Retinal pigment epithelial cell (primary cell): ENCODE results near the gene RELN.
"Not testable (repeated sequence)": the region's sequence is repeated elsewhere in the genome, so short reads cannot be mapped to it uniquely, and the experiment has no call there.

Experiments
- DNase-seq: peaks from one replicate; pipeline ENCODE4 v3.0.0-alpha.2; 2010; ENCODE audit warnings: low read depth
- H3K4me3 ChIP-seq: 2 replicates; pipeline ENCODE4 v1.5.1; 2011; ENCODE audit warnings: mild to moderate bottlenecking, low read length, control low read depth, moderate library complexity
- CTCF ChIP-seq: conservative IDR thresholded peaks from 2 replicates; pipeline ENCODE4 v1.5.1; 2011; ENCODE audit warnings: low read depth, low read length, control low read depth, inconsistent platforms

RELN gene

GRCh38 chr7:103796327-103796962 lies 193.0 kb downstream of the RELN start:
- TF ChIP-seq CTCF = no peak
- H3K4me3 ChIP-seq = no peak overlapping the region
- DNase-seq = no peak

- DNase-seq = no peak
- no peak overlapping the region for H3K4me3 ChIP-seq
- no peak for TF ChIP-seq CTCF
These were observed 193.7 kb downstream of the RELN start for GRCh38 chr7:103795787-103796186.

- TF ChIP-seq CTCF = no peak
- no peak overlapping the region for H3K4me3 ChIP-seq
These were observed 194.4 kb downstream of the RELN start for GRCh38 chr7:103795107-103795506.

GRCh38 chr7:103794424-103794823 lies 195.0 kb downstream of the RELN start:
- TF ChIP-seq CTCF = no peak
- no peak for DNase-seq
- no peak overlapping the region for H3K4me3 ChIP-seq

More at GRCh38 chr7:103795107-103795506, 194.4 kb downstream of the RELN start:
- DNase-seq = no peak

GRCh38 chr7:103793614-103794013 lies 195.8 kb downstream of the RELN start:
- no peak for DNase-seq
- H3K4me3 ChIP-seq = no peak overlapping the region
- no peak for TF ChIP-seq CTCF

GRCh38 chr7:103791894-103792293 lies 197.6 kb downstream of the RELN start:
- no peak overlapping the region for H3K4me3 ChIP-seq
- no peak for TF ChIP-seq CTCF
- no peak for DNase-seq

GRCh38 chr7:103787041-103787440 lies 202.4 kb downstream of the RELN start:
- not testable (repeated sequence) for DNase-seq, H3K4me3 ChIP-seq
